ENCODE measurements around the gene LUC7L. TPM values are rescaled to one million over a fixed set of nuclear protein-coding genes. Genes with fewer than 3 reads are reported as not detected.
A peak's percentile ranks its signal among the peaks of the same experiment; 100 is the strongest.
"Not testable (repeated sequence)": the region's sequence is repeated elsewhere in the genome, so short reads cannot be mapped to it uniquely, and the experiment has no call there.

LUC7L gene
- total RNA-seq, 2 experiments from 2014 or later, result 94.8 to 98.4 TPM

GRCh38 chr16:159136-159849 is 70.0 kb downstream of the LUC7L start:
- ChIA-PET POLR2A (no interaction called here), CTCF (no interaction called here)
- H3K27ac Mint-ChIP-seq, result no peak overlapping the region
- H3K9me3 Mint-ChIP-seq, result no peaks in the 10 kb centered on the region
- peaks cover 28 to 33% of the 10 kb centered on the region in 2 experiments for H3K27me3 ChIP-seq (ENCODE audit: control insufficient read depth in 1 of 2, insufficient read depth in 2 of 2, low read length in 2 of 2)
- peaks cover 10% of the 10 kb centered on the region for H3K4me1 Mint-ChIP-seq (ENCODE audit: low read depth)
- peaks cover 8% of the 10 kb centered on the region for H3K4me1 ChIP-seq (ENCODE audit: insufficient read depth, low read length)
- no peak for TF ChIP-seq CTCF (IDR thresholded peaks at IDR 0.05)
- H3K4me3 ChIP-seq (ENCODE audit: low read length), result no peak overlapping the region
- H3K36me3 ChIP-seq (ENCODE audit: insufficient read depth, low read length), result no peaks in the 10 kb centered on the region
- H3K36me3 Mint-ChIP-seq (ENCODE audit: low read depth), result no peaks in the 10 kb centered on the region
- no peak for ATAC-seq (ENCODE audit: poor library complexity)
- peaks cover 0 to 4% of the 10 kb centered on the region in 2 experiments for H3K9me3 ChIP-seq (ENCODE audit: control insufficient read depth in 1 of 2, insufficient read depth in 1 of 2, low read length in 2 of 2)
- H3K4me3 Mint-ChIP-seq, result no peak overlapping the region
- H3K27me3 Mint-ChIP-seq, result peaks cover 58% of the 10 kb centered on the region
- DNase-seq, result no peak
- intact Hi-C loops (cut with DNase I, micrococcal nuclease), result no loop called here
- no peak overlapping the region for H3K27ac ChIP-seq (ENCODE audit: low read depth in 1 of 2, low read length in 2 of 2)

GRCh38 chr16:155031-155398 is 74.2 kb downstream of the LUC7L start:
- POLR2A ChIA-PET, result no interaction called here
- peaks cover 17 to 26% of the 10 kb centered on the region in 2 experiments for H3K27me3 ChIP-seq (ENCODE audit: control insufficient read depth in 1 of 2, insufficient read depth in 2 of 2, low read length in 2 of 2)
- peaks cover 6% of the 10 kb centered on the region for H3K4me1 Mint-ChIP-seq (ENCODE audit: low read depth)
- ATAC-seq (ENCODE audit: poor library complexity) (no peak), DNase-seq (no peak)
- H3K27me3 Mint-ChIP-seq, result peaks cover 66% of the 10 kb centered on the region
- H3K4me3 Mint-ChIP-seq, result peak overlapping the region; percentile 78
- H3K4me1 ChIP-seq (ENCODE audit: insufficient read depth, low read length), result peaks cover 10% of the 10 kb centered on the region
- CTCF ChIA-PET, result no interaction called here
- peak overlapping the region; percentile 42 for H3K4me3 ChIP-seq (ENCODE audit: low read length)
- H3K36me3 ChIP-seq (ENCODE audit: insufficient read depth, low read length), result no peaks in the 10 kb centered on the region
- intact Hi-C loops (cut with DNase I, micrococcal nuclease), result no loop called here
- no peak overlapping the region for H3K27ac ChIP-seq (ENCODE audit: low read depth in 1 of 2, low read length in 2 of 2)
- no peak for TF ChIP-seq CTCF (IDR thresholded peaks at IDR 0.05)
- no peak overlapping the region for H3K27ac Mint-ChIP-seq
- H3K9me3 Mint-ChIP-seq, result no peaks in the 10 kb centered on the region
- peaks cover 0 to 5% of the 10 kb centered on the region in 2 experiments for H3K9me3 ChIP-seq (ENCODE audit: control insufficient read depth in 1 of 2, insufficient read depth in 1 of 2, low read length in 2 of 2)
- no peaks in the 10 kb centered on the region for H3K36me3 Mint-ChIP-seq (ENCODE audit: low read depth)

GRCh38 chr16:154217-155030 is 74.8 kb downstream of the LUC7L start:
- ATAC-seq (ENCODE audit: poor library complexity), result peak; percentile 37
- Histone ChIP-seq H3K4me1 (ENCODE audit: insufficient read depth, low read length) (peaks cover 10% of the 10 kb centered on the region), H3K4me3 (ENCODE audit: low read length) (peak overlapping the region; percentile 42), H3K27me3 (ENCODE audit: control insufficient read depth in 1 of 2, insufficient read depth in 2 of 2, low read length in 2 of 2) (peaks cover 17 to 26% of the 10 kb centered on the region in 2 experiments), H3K36me3 (ENCODE audit: insufficient read depth, low read length) (no peaks in the 10 kb centered on the region), H3K9me3 (ENCODE audit: control insufficient read depth in 1 of 2, insufficient read depth in 1 of 2, low read length in 2 of 2) (peaks cover 0 to 5% of the 10 kb centered on the region in 2 experiments), H3K27ac (ENCODE audit: low read depth in 1 of 2, low read length in 2 of 2) (no peak overlapping the region)
- intact Hi-C loops (cut with DNase I, micrococcal nuclease), result no loop called here
- Mint-ChIP-seq H3K9me3 (no peaks in the 10 kb centered on the region), H3K27me3 (peaks cover 67% of the 10 kb centered on the region), H3K4me3 (peak overlapping the region; percentile 78), H3K36me3 (ENCODE audit: low read depth) (no peaks in the 10 kb centered on the region), H3K4me1 (ENCODE audit: low read depth) (peaks cover 6% of the 10 kb centered on the region), H3K27ac (no peak overlapping the region)
- ChIA-PET CTCF (no interaction called here), POLR2A (no interaction called here)
- DNase-seq, result no peak
- TF ChIP-seq CTCF (IDR thresholded peaks at IDR 0.05), result no peak

GRCh38 chr16:153550-154216 is 75.6 kb downstream of the LUC7L start:
- intact Hi-C loops (cut with DNase I, micrococcal nuclease); DNase-seq; H3K36me3 ChIP-seq (ENCODE audit: insufficient read depth, low read length); H3K9me3 ChIP-seq (ENCODE audit: control insufficient read depth in 1 of 2, insufficient read depth in 1 of 2, low read length in 2 of 2); H3K4me3 ChIP-seq (ENCODE audit: low read length); H3K4me1 ChIP-seq (ENCODE audit: insufficient read depth, low read length); POLR2A ChIA-PET; CTCF ChIA-PET; H3K4me3 Mint-ChIP-seq; H3K9me3 Mint-ChIP-seq; H3K27ac ChIP-seq (ENCODE audit: low read depth in 1 of 2, low read length in 2 of 2); H3K36me3 Mint-ChIP-seq (ENCODE audit: low read depth); H3K27ac Mint-ChIP-seq; H3K4me1 Mint-ChIP-seq (ENCODE audit: low read depth): not testable (repeated sequence)
- H3K27me3 Mint-ChIP-seq, result peaks cover 66% of the 10 kb centered on the region
- peaks cover 17 to 26% of the 10 kb centered on the region in 2 experiments for H3K27me3 ChIP-seq (ENCODE audit: control insufficient read depth in 1 of 2, insufficient read depth in 2 of 2, low read length in 2 of 2)
- peak; percentile 29 for ATAC-seq (ENCODE audit: poor library complexity)

GRCh38 chr16:153129-153521 is 76.1 kb downstream of the LUC7L start:
- H3K36me3 Mint-ChIP-seq (ENCODE audit: low read depth); H3K4me1 Mint-ChIP-seq (ENCODE audit: low read depth); H3K4me3 ChIP-seq (ENCODE audit: low read length); H3K9me3 ChIP-seq (ENCODE audit: control insufficient read depth in 1 of 2, insufficient read depth in 1 of 2, low read length in 2 of 2); H3K9me3 Mint-ChIP-seq; CTCF ChIA-PET; ATAC-seq (ENCODE audit: poor library complexity); H3K36me3 ChIP-seq (ENCODE audit: insufficient read depth, low read length); H3K27ac ChIP-seq (ENCODE audit: low read depth in 1 of 2, low read length in 2 of 2); POLR2A ChIA-PET; H3K4me1 ChIP-seq (ENCODE audit: insufficient read depth, low read length); H3K27ac Mint-ChIP-seq; intact Hi-C loops (cut with DNase I, micrococcal nuclease); H3K4me3 Mint-ChIP-seq; DNase-seq: not testable (repeated sequence)
- H3K27me3 ChIP-seq (ENCODE audit: control insufficient read depth in 1 of 2, insufficient read depth in 2 of 2, low read length in 2 of 2), result peaks cover 17 to 24% of the 10 kb centered on the region in 2 experiments
- peaks cover 67% of the 10 kb centered on the region for H3K27me3 Mint-ChIP-seq

All from CD4-positive, alpha-beta T cell (primary cell).